Neural progenitor cell (in vitro differentiated cells): ENCODE results near the gene TAF8.

Source experiments
- EZH2 ChIP-seq: fragments of 200-600 bp; sonication (generic); IDR thresholded peaks from 2 replicates; pipeline ENCODE4 v1.6.1; 2017; ENCODE audit warnings: antibody characterized with exemption, mild to moderate bottlenecking, moderate library complexity
- EZH2phosphoT487 ChIP-seq: fragments of 200-600 bp; sonication (generic); IDR thresholded peaks from 2 replicates; pipeline ENCODE4 v1.6.1; 2017; ENCODE audit warnings: antibody characterized with exemption
- TF ChIP-seq, protein P1 (sequence below): fragments of 200-600 bp; sonication (generic); IDR thresholded peaks from 2 replicates; pipeline ENCODE4 v1.5.1; 2017; ENCODE audit warnings: antibody characterized with exemption, mild to moderate bottlenecking

DNA sequence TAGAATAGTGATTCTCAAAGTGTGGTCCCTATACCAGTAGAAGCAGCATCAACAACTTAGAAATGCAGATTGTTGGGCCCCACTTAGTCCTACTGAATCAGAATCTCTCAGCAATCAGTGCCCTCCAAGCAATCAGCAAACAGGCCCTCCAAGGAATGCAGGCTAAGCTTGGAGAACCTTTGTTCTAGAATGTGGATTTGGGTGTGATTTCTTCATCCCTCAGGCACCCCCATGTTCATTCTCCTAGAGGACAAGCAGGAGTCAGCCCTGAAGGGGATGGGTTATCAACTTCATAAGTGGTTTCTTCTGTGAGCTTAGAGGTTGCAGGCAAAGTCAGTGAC is 40.5 kb upstream of the TAF8 start:
- TF ChIP-seq, protein P1, sequence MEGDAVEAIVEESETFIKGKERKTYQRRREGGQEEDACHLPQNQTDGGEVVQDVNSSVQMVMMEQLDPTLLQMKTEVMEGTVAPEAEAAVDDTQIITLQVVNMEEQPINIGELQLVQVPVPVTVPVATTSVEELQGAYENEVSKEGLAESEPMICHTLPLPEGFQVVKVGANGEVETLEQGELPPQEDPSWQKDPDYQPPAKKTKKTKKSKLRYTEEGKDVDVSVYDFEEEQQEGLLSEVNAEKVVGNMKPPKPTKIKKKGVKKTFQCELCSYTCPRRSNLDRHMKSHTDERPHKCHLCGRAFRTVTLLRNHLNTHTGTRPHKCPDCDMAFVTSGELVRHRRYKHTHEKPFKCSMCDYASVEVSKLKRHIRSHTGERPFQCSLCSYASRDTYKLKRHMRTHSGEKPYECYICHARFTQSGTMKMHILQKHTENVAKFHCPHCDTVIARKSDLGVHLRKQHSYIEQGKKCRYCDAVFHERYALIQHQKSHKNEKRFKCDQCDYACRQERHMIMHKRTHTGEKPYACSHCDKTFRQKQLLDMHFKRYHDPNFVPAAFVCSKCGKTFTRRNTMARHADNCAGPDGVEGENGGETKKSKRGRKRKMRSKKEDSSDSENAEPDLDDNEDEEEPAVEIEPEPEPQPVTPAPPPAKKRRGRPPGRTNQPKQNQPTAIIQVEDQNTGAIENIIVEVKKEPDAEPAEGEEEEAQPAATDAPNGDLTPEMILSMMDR = no peak
- TF ChIP-seq EZH2phosphoT487 (no peak), EZH2 (no peak)
